ENCODE data around the gene EPHA6. TPM values are rescaled to one million over a fixed set of nuclear protein-coding genes. Genes with fewer than 3 reads are reported as not detected.

EPHA6 gene
- total and polyA plus RNA-seq, 7 donors = 0.58 to 53.5 (median 45.4) TPM; not detected in 2

- H3K9me3 ChIP-seq = no peaks in the 10 kb centered on the region
- 92% methylated on average over 4 of the region's 4 CpGs for WGBS, 2 donors
- no peak for TF ChIP-seq EP300 (IDR thresholded peaks at IDR 0.05)
- TF ChIP-seq POLR2A (IDR thresholded peaks at IDR 0.05) = no peak
- TF ChIP-seq POLR2AphosphoS5 (IDR thresholded peaks at IDR 0.05) = no peak
- TF ChIP-seq CTCF (IDR thresholded peaks at IDR 0.05) = no peak
- no peak overlapping the region for H3K4me3 ChIP-seq
- H3K27ac ChIP-seq = no peak overlapping the region
- H3K36me3 ChIP-seq = peaks cover 0 to 4% (median 0%) of the 10 kb centered on the region in 4 donors
- intact Hi-C loops (cut with DNase I) = loop anchor here (10.0 kb wide), 1 partner anchor 149 kb away; no protein-coding TSS in a partner anchor
- no peaks in the 10 kb centered on the region for H3K27me3 ChIP-seq
- no peak for DNase-seq
- no peaks in the 10 kb centered on the region for H3K4me1 ChIP-seq
Measured at GRCh38 chr3:97795951-97796350, 981.6 kb downstream of the EPHA6 start.
